Loucy (cell line): Measurements from ENCODE around the gene FOXO3.

Source experiments
- CTCF ChIP-seq: fragments of 200-600 bp; sonication (generic); conservative IDR thresholded peaks from 2 replicates; pipeline ENCODE4 v1.5.1; 2014; ENCODE audit warnings: mild to moderate bottlenecking, antibody characterized with exemption, low read length
- EZH2phosphoT487 ChIP-seq: fragments of 200-600 bp; IDR thresholded peaks from 2 replicates; pipeline ENCODE4 v1.6.1; 2018; ENCODE audit warnings: antibody characterized with exemption, mild to moderate bottlenecking, moderate library complexity, borderline replicate concordance

DNA sequence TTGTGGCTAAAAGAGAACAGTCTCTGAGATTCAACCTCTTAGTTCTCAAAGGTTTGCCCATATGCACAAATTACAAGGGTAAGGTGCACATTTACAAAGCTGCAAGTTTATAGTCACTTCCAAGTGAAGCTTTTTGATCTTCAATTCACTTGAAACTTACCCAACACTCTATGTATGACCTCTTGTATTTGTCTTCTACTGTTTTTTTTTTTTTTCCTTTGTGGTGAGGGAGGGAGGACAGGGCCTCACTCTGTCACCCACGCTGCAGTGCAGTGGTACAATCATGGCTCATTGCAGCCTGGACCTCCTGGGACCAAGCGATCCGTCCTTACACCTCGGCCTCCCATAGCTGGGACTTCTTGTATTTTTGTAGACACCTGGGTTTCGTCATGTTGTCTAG, 4.5 kb upstream of the FOXO3 start:
- no peak for TF ChIP-seq CTCF
- no peak for TF ChIP-seq EZH2phosphoT487
